Measurements from ENCODE around the gene PARD3. TPM values are rescaled to one million over a fixed set of nuclear protein-coding genes. Genes with fewer than 3 reads are reported as not detected.

Gene PARD3
- total RNA-seq, 1 experiment from 2014 or later: 57.4 TPM

- ChIA-PET CTCF (no interaction called here), POLR2A (ENCODE audit: unreplicated experiment) (no interaction called here)
- Histone ChIP-seq H2AFZ (no peak overlapping the region), H4K20me1 (ENCODE audit: insufficient read depth) (no peaks in the 10 kb centered on the region), H3K9me2 (ENCODE audit: insufficient read depth) (no peaks in the 10 kb centered on the region), H3K4me2 (no peak overlapping the region), H3K27ac (no peak overlapping the region), H3K9me3 (ENCODE audit: insufficient read depth, low read depth) (no peaks in the 10 kb centered on the region), H3K36me3 (ENCODE audit: low read depth) (no peaks in the 10 kb centered on the region), H3K27me3 (ENCODE audit: insufficient read depth, low read depth) (no peaks in the 10 kb centered on the region), H3K4me3 (no peak overlapping the region), H3K79me2 (ENCODE audit: low read depth) (no peaks in the 10 kb centered on the region), H3F3A (ENCODE audit: insufficient read depth, low read depth) (no peaks in the 10 kb centered on the region), H3K4me1 (replicated peaks; ENCODE audit: insufficient read depth) (no peaks in the 10 kb centered on the region)
- intact Hi-C loops (cut with micrococcal nuclease; ENCODE audit: unreplicated experiment): no loop called here
- no peak for TF ChIP-seq CTCF (conservative IDR thresholded peaks at IDR 0.05)
- no peak for DNase-seq
- BruUV-seq (replicated peaks): no TSS peak
Measured at GRCh38 chr10:34153663-34154382, 661.3 kb downstream of the PARD3 start.

- CTCF ChIA-PET: no interaction called here
- H3K9me2 ChIP-seq (ENCODE audit: insufficient read depth): no peaks in the 10 kb centered on the region
- TF ChIP-seq CTCF (conservative IDR thresholded peaks at IDR 0.05) (no peak), EZH2 (IDR thresholded peaks at IDR 0.05; ENCODE audit: low read depth) (no peak)
- H3K4me1 ChIP-seq (replicated peaks; ENCODE audit: insufficient read depth): no peaks in the 10 kb centered on the region
- no peak overlapping the region for H2AFZ ChIP-seq
- H3K4me3 ChIP-seq: no peak overlapping the region
- no peak for DNase-seq
- H3K27me3 ChIP-seq (ENCODE audit: insufficient read depth, low read depth): no peaks in the 10 kb centered on the region
- no peaks in the 10 kb centered on the region for H3K36me3 ChIP-seq (ENCODE audit: low read depth)
- no peak overlapping the region for H3K27ac ChIP-seq
- H4K20me1 ChIP-seq (ENCODE audit: insufficient read depth): no peaks in the 10 kb centered on the region
- POLR2A ChIA-PET (ENCODE audit: unreplicated experiment): interaction anchor here (0.7 kb wide), 1 partner anchor 48 kb away, joined by 4 read pairs; no protein-coding TSS in a partner anchor
- intact Hi-C loops (cut with micrococcal nuclease; ENCODE audit: unreplicated experiment): no loop called here
- no TSS peak for BruUV-seq (replicated peaks)
- no peak overlapping the region for H3K4me2 ChIP-seq
- no peaks in the 10 kb centered on the region for H3K79me2 ChIP-seq (ENCODE audit: low read depth)
- no peaks in the 10 kb centered on the region for H3F3A ChIP-seq (ENCODE audit: insufficient read depth, low read depth)
- H3K9me3 ChIP-seq (ENCODE audit: insufficient read depth, low read depth): no peaks in the 10 kb centered on the region
Measured at GRCh38 chr10:34152434-34152833, 662.7 kb downstream of the PARD3 start.

- no peaks in the 10 kb centered on the region for H3K27me3 ChIP-seq (ENCODE audit: insufficient read depth, low read depth)
- no peaks in the 10 kb centered on the region for H3F3A ChIP-seq (ENCODE audit: insufficient read depth, low read depth)
- no peak for DNase-seq
- no peaks in the 10 kb centered on the region for H4K20me1 ChIP-seq (ENCODE audit: insufficient read depth)
- BruUV-seq (replicated peaks): no TSS peak
- H3K36me3 ChIP-seq (ENCODE audit: low read depth): no peaks in the 10 kb centered on the region
- no peak overlapping the region for H2AFZ ChIP-seq
- no peaks in the 10 kb centered on the region for H3K9me3 ChIP-seq (ENCODE audit: insufficient read depth, low read depth)
- intact Hi-C loops (cut with micrococcal nuclease; ENCODE audit: unreplicated experiment): no loop called here
- no peaks in the 10 kb centered on the region for H3K4me1 ChIP-seq (replicated peaks; ENCODE audit: insufficient read depth)
- POLR2A ChIA-PET (ENCODE audit: unreplicated experiment): interaction anchor here (0.5 to 0.7 kb wide), 2 partner anchors 9 to 48 kb away, joined by 3 to 4 read pairs; no protein-coding TSS in a partner anchor
- H3K79me2 ChIP-seq (ENCODE audit: low read depth): no peaks in the 10 kb centered on the region
- CTCF ChIA-PET: no interaction called here
- H3K4me2 ChIP-seq: no peak overlapping the region
- H3K9me2 ChIP-seq (ENCODE audit: insufficient read depth): no peaks in the 10 kb centered on the region
- TF ChIP-seq EZH2 (IDR thresholded peaks at IDR 0.05; ENCODE audit: low read depth) (no peak), CTCF (conservative IDR thresholded peaks at IDR 0.05) (no peak)
- no peak overlapping the region for H3K27ac ChIP-seq
- no peak overlapping the region for H3K4me3 ChIP-seq
Measured at GRCh38 chr10:34151931-34152330, 663.2 kb downstream of the PARD3 start.
